BJ (cell line): ENCODE measurements around the gene STEAP3. TPM values are rescaled to one million over a fixed set of nuclear protein-coding genes. Genes with fewer than 3 reads are reported as not detected.
A peak's percentile ranks its signal among the peaks of the same experiment; 100 is the strongest.

ENCODE experiments used
- CTCF ChIA-PET: fragments of 350-600 bp; formaldehyde crosslinking; extraction: SDS; loops from one replicate; lab custom pipeline; 2021; ENCODE audit warnings: antibody characterized with exemption, inconsistent platforms; lab: Yijun Ruan, JAX
- POLR2A ChIA-PET: fragments of 300-600 bp; sonication (Branson Sonifier 250); formaldehyde crosslinking; extraction: SDS; loops from one replicate; lab custom pipeline; 2021; ENCODE audit warnings: antibody characterized with exemption; lab: Charles Lee
- DNase-seq: peaks from one replicate; pipeline ENCODE4 v3.0.0-alpha.2; 2011; ENCODE audit warnings: low read depth
- H3K27me3 ChIP-seq: 2 replicates; pipeline ENCODE4 v1.6.0; 2011; ENCODE audit warnings: low read length; ENCODE audit not compliant: control insufficient read depth, insufficient read depth
- H3K36me3 ChIP-seq: 2 replicates; pipeline ENCODE4 v1.5.1; 2011; ENCODE audit warnings: low read length; ENCODE audit not compliant: control insufficient read depth, insufficient read depth
- H3K4me3 ChIP-seq: 2 replicates; pipeline ENCODE4 v1.5.1; 2011; ENCODE audit warnings: low read depth, mild to moderate bottlenecking, control low read depth, low read length
- CTCF ChIP-seq: IDR thresholded peaks from 2 replicates; pipeline ENCODE4 v1.5.1; 2011; ENCODE audit warnings: low read depth, mild to moderate bottlenecking, control low read depth, inconsistent platforms, low read length, moderate library complexity; ENCODE audit not compliant: insufficient read depth
- polyA minus RNA-seq: library from RNA; depleted of rRNA, polyadenylated mRNA; stranded (reverse); fragments of >200 nt; gene quantifications from 2 replicates; pipeline ENCODE4 v1.2.3, GENCODE V29; 2011; rRNA and poly(A)+ RNA removed
- polyA plus RNA-seq: library from polyadenylated mRNA; depleted of rRNA; stranded (reverse); fragments of >200 nt; gene quantifications from 2 replicates; pipeline ENCODE4 v1.2.3, GENCODE V29; 2011; rRNA removed

Gene STEAP3
- 7.7 and 13.9 TPM in 2 replicates for polyA plus RNA-seq
- 6.7 and 7.0 TPM in 2 replicates for polyA minus RNA-seq

- POLR2A ChIA-PET = no interaction called here
- no peaks in the 10 kb centered on the region for H3K36me3 ChIP-seq
- no peak for DNase-seq
- no peak for TF ChIP-seq CTCF
- H3K27me3 ChIP-seq = no peaks in the 10 kb centered on the region; the same call in 1 of the 2 replicates
- CTCF ChIA-PET = interaction anchor here (0.6 to 4.3 kb wide), 4 partner anchors 16 to 67 kb away, joined by 3 to 21 read pairs (median 4); no protein-coding TSS in a partner anchor
- H3K4me3 ChIP-seq = peak within 1 kb of the TSS; percentile 65
Measured at GRCh38 chr2:119223521-119224390, at the start of gene STEAP3. STEAP3 (plus strand) TSS chr2:119223834; CDS start chr2:119231013, 7,179 bp downstream.

GRCh38 chr2:119174216-119174992, 49.2 kb upstream of the STEAP3 start:
- DNase-seq = no peak
- ChIA-PET CTCF (interaction anchor here (0.7 to 1.8 kb wide), 5 partner anchors 11 to 293 kb away, joined by 3 to 5 read pairs (median 4); no protein-coding TSS in a partner anchor), POLR2A (no interaction called here)
- Histone ChIP-seq H3K27me3 (no peaks in the 10 kb centered on the region), H3K4me3 (no peak overlapping the region), H3K36me3 (no peaks in the 10 kb centered on the region)
- TF ChIP-seq CTCF = peak; percentile 79

- ChIA-PET CTCF (interaction anchor here (0.7 to 1.8 kb wide), 4 partner anchors 10 to 23 kb away, joined by 4 to 5 read pairs (median 4); no protein-coding TSS in a partner anchor), POLR2A (no interaction called here)
- Histone ChIP-seq H3K36me3 (no peaks in the 10 kb centered on the region), H3K4me3 (no peak overlapping the region), H3K27me3 (no peaks in the 10 kb centered on the region)
- DNase-seq = no peak
- TF ChIP-seq CTCF = no peak
Measured at GRCh38 chr2:119174993-119175347, 48.7 kb upstream of the STEAP3 start.

- no peak for TF ChIP-seq CTCF
- ChIA-PET CTCF (interaction anchor here (0.7 to 1.8 kb wide), 4 partner anchors 8 to 22 kb away, joined by 4 to 5 read pairs (median 4); no protein-coding TSS in a partner anchor), POLR2A (no interaction called here)
- no peaks in the 10 kb centered on the region for H3K36me3 ChIP-seq
- H3K4me3 ChIP-seq = no peak overlapping the region
- no peak for DNase-seq
- no peaks in the 10 kb centered on the region for H3K27me3 ChIP-seq
Measured at GRCh38 chr2:119175517-119175916, 48.1 kb upstream of the STEAP3 start.
